HCT116 (cell line): ENCODE data around the gene ID3. TPM values are rescaled to one million over a fixed set of nuclear protein-coding genes. Genes with fewer than 3 reads are reported as not detected.

Experiments used
- ATAC-seq: fragments of 200-7000 bp; cut with Tn5 transposase; 2 replicates; pipeline ENCODE4 v1.9.1; 2020; ENCODE audit warnings: mild to moderate bottlenecking, moderate library complexity
- BruUV-seq: library from RNA; stranded (reverse); fragments of 400-500 nt; replicated peaks from 2 replicates; lab custom pipeline; 2021; lab: Mats Ljungman, UMichigan
- CTCF ChIA-PET: fragments of 300-600 bp; sonication (Branson Sonifier 250); formaldehyde crosslinking; loops from one replicate; lab custom pipeline; 2021; ENCODE audit warnings: antibody characterized with exemption; lab: Charles Lee
- POLR2A ChIA-PET: fragments of 300-600, 350-600 bp; sonication (Branson Sonifier 250); formaldehyde crosslinking; loops from one replicate; lab custom pipeline; 2021; ENCODE audit warnings: antibody characterized with exemption; lab: Charles Lee
- RAD21 ChIA-PET, 2 experiments: fragments of 300-600 bp; sonication (Branson Sonifier 250); formaldehyde crosslinking; loops; one replicate each; lab custom pipeline; 2023; ENCODE audit warnings: low total read pairs in 2 of 2; ENCODE audit not compliant: uncharacterized antibody in 2 of 2, unreplicated experiment in 2 of 2, low non-redundant PET in 1 of 2; lab: Charles Lee
- DNase-seq: peaks from one replicate; pipeline ENCODE4 v3.0.0-alpha.2; 2010; ENCODE audit warnings: low read depth, low spot score
- H2AFZ ChIP-seq: fragments of 200-600 bp; shearing (Covaris generic), sonication (generic); 2 replicates; pipeline ENCODE4 v1.6.1; 2017; ENCODE audit warnings: low read depth, mixed run types, mixed read lengths, antibody characterized with exemption, low read length; ENCODE audit not compliant: poor library complexity, severe bottlenecking
- H3K27ac ChIP-seq: 2 replicates; pipeline ENCODE4 v1.5.1; 2012; ENCODE audit warnings: low read depth, low read length
- H3K27me3 ChIP-seq: fragments of 200-600 bp; sonication (generic); 2 replicates; pipeline ENCODE4 v1.6.1; 2016; ENCODE audit warnings: mixed run types, low read length, mixed read lengths; ENCODE audit not compliant: insufficient read depth
- H3K36me3 ChIP-seq, 2 experiments: fragments of 200-500 bp in 1 of 2; fragments of 200-600 bp in 1 of 2; sonication (Bioruptor generic) in 1 of 2; sonication (generic) in 1 of 2; 2 replicates each; pipeline versions ENCODE4 v1.5.1 to v1.6.1; 2014 to 2016; ENCODE audit warnings: low read length in 2 of 2, inconsistent platforms in 1 of 2, mixed read lengths in 1 of 2, mixed run types in 1 of 2; ENCODE audit not compliant: insufficient read depth in 2 of 2, control insufficient read depth in 1 of 2
- H3K4me1 ChIP-seq, 2 experiments: fragments of 200-600 bp in 1 of 2; sonication (generic) in 1 of 2; 2 replicates each; pipeline versions ENCODE4 v1.5.1 to v1.6.1; 2012 to 2017; ENCODE audit warnings: low read length in 2 of 2, inconsistent platforms in 1 of 2, mild to moderate bottlenecking in 1 of 2, mixed read lengths in 1 of 2, mixed run types in 1 of 2, moderate library complexity in 1 of 2; ENCODE audit not compliant: insufficient read depth in 2 of 2, control insufficient read depth in 1 of 2
- H3K4me2 ChIP-seq: fragments of 200-600 bp; sonication (generic); 2 replicates; pipeline ENCODE4 v1.6.1; 2017; ENCODE audit warnings: mixed run types, low read length, mixed read lengths
- H3K4me3 ChIP-seq, 2 experiments: fragments of 200-600 bp in 1 of 2; sonication (generic) in 1 of 2; replicated peaks in 1 of 2; 2 replicates each; pipeline ENCODE4 v1.5.1; 2011 to 2016; ENCODE audit warnings: low read length in 2 of 2, control low read depth in 1 of 2, low read depth in 1 of 2, mild to moderate bottlenecking in 1 of 2, mixed read lengths in 1 of 2, mixed run types in 1 of 2
- H3K79me2 ChIP-seq: fragments of 200-600 bp; sonication (generic); 2 replicates; pipeline ENCODE4 v1.6.1; 2017; ENCODE audit warnings: mild to moderate bottlenecking, mixed run types, low read length, moderate library complexity, mixed read lengths; ENCODE audit not compliant: insufficient read depth
- H3K9ac ChIP-seq: fragments of 200-600 bp; sonication (generic); 2 replicates; pipeline ENCODE4 v1.6.1; 2016; ENCODE audit warnings: low read length, mixed read lengths
- H3K9me2 ChIP-seq: fragments of 200-600 bp; sonication (generic), shearing (Covaris generic); 2 replicates; pipeline ENCODE4 v1.6.1; 2017; ENCODE audit warnings: mixed run types, mild to moderate bottlenecking, moderate library complexity; ENCODE audit not compliant: insufficient read depth
- H3K9me3 ChIP-seq, 2 experiments: fragments of 200-500 bp in 1 of 2; fragments of 200-600 bp in 1 of 2; sonication (Bioruptor generic) in 1 of 2; sonication (generic) in 1 of 2; 2 replicates each; pipeline ENCODE4 v1.6.1; 2014 to 2017; ENCODE audit warnings: low read length in 2 of 2, mixed read lengths in 2 of 2, inconsistent platforms in 1 of 2, low read depth in 1 of 2, mild to moderate bottlenecking in 1 of 2, mixed run types in 1 of 2, moderate library complexity in 1 of 2; ENCODE audit not compliant: control insufficient read depth in 1 of 2, insufficient read depth in 1 of 2
- H4K20me1 ChIP-seq: fragments of 200-600 bp; sonication (generic), shearing (Covaris generic); 2 replicates; pipeline ENCODE4 v1.6.1; 2017; ENCODE audit warnings: mixed run types, mild to moderate bottlenecking, moderate library complexity; ENCODE audit not compliant: insufficient read depth
- CBX3 ChIP-seq: IDR thresholded peaks from 2 replicates; pipeline ENCODE4 v1.6.1; 2012; ENCODE audit warnings: low read depth
- CEBPB ChIP-seq: IDR thresholded peaks from 2 replicates; pipeline ENCODE4 v1.6.1; 2012; ENCODE audit warnings: low read depth
- ELF1 ChIP-seq: IDR thresholded peaks from 2 replicates; pipeline ENCODE4 v1.6.1; 2012; ENCODE audit warnings: low read depth, borderline replicate concordance
- FOSL1 ChIP-seq: IDR thresholded peaks from 2 replicates; pipeline ENCODE4 v1.6.1; 2012; ENCODE audit warnings: low read depth
- MAX ChIP-seq: IDR thresholded peaks from 2 replicates; pipeline ENCODE4 v1.6.1; 2012
- POLR2A ChIP-seq: IDR thresholded peaks from 2 replicates; pipeline ENCODE4 v1.7.0; 2011; ENCODE audit warnings: borderline replicate concordance; ENCODE audit not compliant: insufficient read depth, insufficient read length; ENCODE audit errors: extremely low read depth
- POLR2AphosphoS5 ChIP-seq: IDR thresholded peaks from 2 replicates; pipeline ENCODE4 v1.6.1; 2011; ENCODE audit warnings: mild to moderate bottlenecking, low read depth, low read length, moderate library complexity
- REST ChIP-seq: IDR thresholded peaks from 2 replicates; pipeline ENCODE4 v1.6.1; 2012; ENCODE audit warnings: low read depth
- SIN3A ChIP-seq: IDR thresholded peaks from 2 replicates; pipeline ENCODE4 v1.6.1; 2012; ENCODE audit warnings: low read depth
- SP1 ChIP-seq: IDR thresholded peaks from 2 replicates; pipeline ENCODE4 v1.6.1; 2012; ENCODE audit warnings: low read depth
- SRF ChIP-seq: IDR thresholded peaks from 2 replicates; pipeline ENCODE4 v1.6.1; 2012; ENCODE audit warnings: low read depth
- YY1 ChIP-seq: IDR thresholded peaks from 2 replicates; pipeline ENCODE4 v1.6.1; 2011; ENCODE audit warnings: low read length, low read depth, moderate library complexity, mild to moderate bottlenecking; ENCODE audit not compliant: insufficient replicate concordance; ENCODE audit errors: extremely low read depth
- ZNF274 ChIP-seq: fragments of 200-500 bp; sonication (Bioruptor generic); IDR thresholded peaks from 2 replicates; pipeline ENCODE4 v1.6.1; 2014; ENCODE audit warnings: mild to moderate bottlenecking, low read depth, low read length, inconsistent platforms
- intact Hi-C: fragments of 100-400 bp; cut with micrococcal nuclease; formaldehyde crosslinking; loops from 2 replicates; pipeline ENCODE4 v1.10.0; 2022
- total RNA-seq: library from RNA; stranded (reverse); gene quantifications from one replicate; pipeline ENCODE4 v1.2.1, GENCODE V29; 2021; ENCODE audit not compliant: unreplicated experiment

Gene ID3
- total RNA-seq, 1 experiment from 2014 or later = 183 TPM

- H2AFZ ChIP-seq = no peak overlapping the region
- no TSS peak for BruUV-seq
- DNase-seq (no peak), ATAC-seq (no peak)
- no peaks in the 10 kb centered on the region for H3K27me3 ChIP-seq
- ChIA-PET RAD21 (no interaction called here), CTCF (no interaction called here), POLR2A (no interaction called here)
- H4K20me1 ChIP-seq = no peaks in the 10 kb centered on the region
- no peaks in the 10 kb centered on the region for H3K9me2 ChIP-seq
- no peak for TF ChIP-seq POLR2AphosphoS5
- no peak for TF ChIP-seq POLR2A
- TF ChIP-seq ZNF274 = no peak
- TF ChIP-seq SP1 = no peak
- TF ChIP-seq CBX3 = no peak
- TF ChIP-seq SRF = no peak
- no peak for TF ChIP-seq SIN3A
- no peak for TF ChIP-seq MAX
- TF ChIP-seq CEBPB = no peak
- TF ChIP-seq YY1 = no peak
- no peak for TF ChIP-seq REST
- TF ChIP-seq ELF1 = no peak
- TF ChIP-seq FOSL1 = no peak
- H3K79me2 ChIP-seq = no peaks in the 10 kb centered on the region
- H3K27ac ChIP-seq = no peak overlapping the region
- H3K4me1 ChIP-seq = peaks cover 18 to 43% of the 10 kb centered on the region in 2 experiments
- H3K4me2 ChIP-seq = no peak overlapping the region
- H3K36me3 ChIP-seq = no peaks in the 10 kb centered on the region
- intact Hi-C loops = loop anchor here (10.0 kb wide), 2 partner anchors 193 to 323 kb away; partner anchors contain the start of genes HNRNPR and HTR1D
- H3K9me3 ChIP-seq = no peaks in the 10 kb centered on the region
- no peak overlapping the region for H3K4me3 ChIP-seq
- no peak overlapping the region for H3K9ac ChIP-seq
These were observed 21.9 kb downstream of the ID3 start for GRCh38 chr1:23537296-23537973.
